Posterior vena cava (tissue), 2 donors: ENCODE measurements around the gene MICALL2. TPM values are rescaled to one million over a fixed set of nuclear protein-coding genes. Genes with fewer than 3 reads are reported as not detected.

ENCODE experiments used
- DNase-seq: peaks from one replicate; pipeline ENCODE4 v3.0.0-alpha.2; 2020; ENCODE audit warnings: low spot score
- intact Hi-C, 2 donors: fragments of 100-400 bp; cut with DNase I; formaldehyde crosslinking; loops; one replicate each; pipeline versions ENCODE4 v1.14.1 to v1.14.2; 2022 to 2023
- total RNA-seq, 2 donors: library from RNA; stranded (reverse); fragmentation: NEBNext Ultra II Directional; extraction: Animal tissue kit (Norgen Biotek cat#: 25700); gene quantifications; one replicate each; pipeline ENCODE4 v1.2.1, GENCODE V29; 2021
- donor health status: DM: yes; HTN: yes; CAD: no.
- donor health status: DM: yes; HTN: yes; CAD: no.

MICALL2 gene
- total RNA-seq, 2 donors from 2014 or later, result 33.3 to 38.5 TPM

DNA sequence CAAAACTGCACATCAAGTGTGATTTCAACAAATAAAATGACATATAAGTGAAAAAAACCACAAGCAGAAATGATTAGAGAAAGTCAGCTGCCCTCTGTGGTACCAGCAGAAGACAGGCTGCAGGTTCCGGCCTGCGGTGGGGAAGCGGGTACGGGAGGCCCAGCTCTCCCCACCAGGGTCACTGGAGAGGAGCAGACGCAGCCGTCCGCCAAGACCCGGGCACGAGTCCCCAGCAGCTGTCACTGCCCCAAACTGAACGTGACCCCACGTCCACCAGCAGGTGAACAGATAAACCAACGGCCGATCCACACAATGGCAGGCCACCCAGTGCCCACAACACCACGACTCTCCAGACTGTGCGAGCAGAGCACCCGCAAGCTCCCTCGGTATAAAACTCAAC lies 16.1 kb upstream of the MICALL2 start:
- intact Hi-C loops, result no loop called here
- no peak for DNase-seq

DNA sequence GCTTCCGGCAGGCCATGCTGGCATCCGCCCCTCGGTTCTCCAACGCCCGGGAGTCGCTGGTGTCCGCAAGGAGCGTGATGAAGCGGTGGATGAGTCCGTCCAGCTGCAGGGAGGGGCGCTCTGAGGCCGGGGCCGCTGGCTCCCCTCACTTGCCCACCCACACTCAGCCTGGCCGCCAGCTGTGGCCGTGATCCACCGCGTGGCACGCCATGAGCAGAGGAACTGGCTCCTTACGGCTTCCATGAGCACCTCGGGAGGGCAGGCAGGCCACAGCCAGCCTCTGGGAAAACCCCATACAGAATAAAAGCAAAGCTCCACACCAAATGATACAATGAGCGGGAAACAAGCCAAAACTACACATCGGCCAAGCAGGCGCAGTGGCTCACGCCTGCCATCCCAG lies 15.5 kb upstream of the MICALL2 start:
- intact Hi-C loops, result loop anchor here in 1 of 2 donors (5.0 kb wide), 2 partner anchors 42 to 247 kb away; no protein-coding TSS in a partner anchor
- no peak for DNase-seq

DNA sequence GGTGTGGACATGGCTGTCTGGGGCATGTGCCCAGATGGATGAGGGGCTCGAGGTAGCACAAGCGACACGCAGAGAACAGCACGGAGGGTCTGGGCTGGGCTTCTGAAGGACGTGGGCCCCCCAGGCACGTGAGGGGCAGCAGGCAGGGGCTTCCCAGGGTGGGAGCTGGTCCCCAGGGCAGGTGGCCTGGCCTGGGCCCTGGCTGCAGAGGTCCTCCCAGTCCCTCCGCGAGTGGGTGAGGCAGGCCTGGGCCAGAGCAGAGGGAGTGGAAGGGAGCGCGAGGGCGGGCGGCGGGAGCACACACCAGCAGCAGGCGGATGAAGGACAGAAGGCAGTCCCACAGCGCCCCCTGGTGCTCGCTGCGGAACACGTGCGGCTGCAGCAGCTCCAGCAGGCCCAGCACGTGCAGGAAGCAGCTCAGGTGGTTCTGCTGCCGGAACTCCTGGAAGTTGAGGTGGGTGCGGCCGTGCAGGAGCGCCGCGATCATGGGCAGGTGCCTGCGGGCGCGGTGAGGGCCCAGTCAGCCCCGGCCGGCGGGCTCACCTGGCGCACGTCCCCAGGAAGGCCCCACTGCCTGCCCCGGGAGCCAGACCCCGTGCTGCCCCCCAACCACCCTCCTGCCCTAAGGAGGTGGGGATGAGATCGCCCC lies 14.7 kb upstream of the MICALL2 start:
- intact Hi-C loops, result loop anchor here in 1 of 2 donors (5.0 kb wide), 2 partner anchors 42 to 247 kb away; no protein-coding TSS in a partner anchor
- peak; percentile 97 for DNase-seq

DNA sequence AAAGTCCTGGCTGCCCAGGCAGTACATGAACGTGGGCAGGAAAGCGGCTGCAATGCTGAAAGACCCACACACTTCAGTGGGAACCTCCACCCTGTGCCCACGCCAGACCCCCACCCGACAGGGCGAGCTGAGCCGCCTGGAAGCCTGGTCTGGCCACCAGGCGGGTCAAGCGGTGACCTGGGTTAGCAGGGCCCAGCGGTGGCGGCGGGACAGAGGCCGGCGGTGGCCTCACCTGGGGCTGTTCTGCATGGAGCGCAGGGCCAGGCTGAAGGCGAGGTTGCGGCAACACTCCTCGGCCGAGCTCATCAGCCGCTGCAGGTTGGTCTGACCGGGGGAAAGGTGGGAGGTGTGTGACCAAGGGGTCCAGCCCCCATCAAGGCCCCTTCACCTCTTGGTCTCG lies 11.6 kb upstream of the MICALL2 start:
- DNase-seq, result no peak
- intact Hi-C loops, result loop anchor here in 1 of 2 donors (5.0 kb wide), 2 partner anchors 39 to 244 kb away; no protein-coding TSS in a partner anchor

DNA sequence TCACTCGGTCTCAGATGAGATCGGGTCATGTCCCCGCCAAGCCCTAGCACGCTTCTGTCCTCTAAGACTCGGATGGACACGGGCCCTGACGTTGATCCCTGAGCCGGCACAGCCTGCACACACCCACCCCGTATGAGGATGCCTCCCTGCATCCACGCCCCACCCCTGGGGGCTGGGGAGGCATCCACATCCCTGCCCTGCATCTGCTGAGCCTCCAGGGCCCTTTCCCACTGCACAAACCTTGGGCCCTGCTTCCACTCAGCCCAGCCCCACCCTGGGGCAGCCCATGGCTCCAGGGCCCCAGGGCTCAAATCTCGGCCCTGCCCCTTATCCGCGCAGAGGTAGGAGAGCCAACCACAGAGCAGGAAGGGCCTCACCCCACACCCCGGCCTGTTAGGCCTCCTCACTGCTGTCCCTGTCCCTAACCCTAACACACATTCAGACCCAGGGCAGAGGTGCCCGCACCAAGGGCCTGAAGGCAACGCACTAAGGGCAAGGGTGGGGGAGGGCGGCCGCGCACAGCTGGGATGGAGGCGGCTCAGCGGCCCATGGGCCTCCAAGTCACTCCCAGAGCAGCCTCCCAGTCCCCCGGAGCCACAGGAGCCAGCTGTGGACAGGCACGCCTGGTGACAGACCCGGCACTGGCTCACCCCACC lies 9.5 kb upstream of the MICALL2 start:
- intact Hi-C loops, result no loop called here

GRCh38 chr7:1468203-1468602 lies 8.9 kb upstream of the MICALL2 start:
- intact Hi-C loops, result no loop called here
- DNase-seq, result no peak

More for the DNA sequence above, 9.5 kb upstream of the MICALL2 start:
- no peak for DNase-seq

DNA sequence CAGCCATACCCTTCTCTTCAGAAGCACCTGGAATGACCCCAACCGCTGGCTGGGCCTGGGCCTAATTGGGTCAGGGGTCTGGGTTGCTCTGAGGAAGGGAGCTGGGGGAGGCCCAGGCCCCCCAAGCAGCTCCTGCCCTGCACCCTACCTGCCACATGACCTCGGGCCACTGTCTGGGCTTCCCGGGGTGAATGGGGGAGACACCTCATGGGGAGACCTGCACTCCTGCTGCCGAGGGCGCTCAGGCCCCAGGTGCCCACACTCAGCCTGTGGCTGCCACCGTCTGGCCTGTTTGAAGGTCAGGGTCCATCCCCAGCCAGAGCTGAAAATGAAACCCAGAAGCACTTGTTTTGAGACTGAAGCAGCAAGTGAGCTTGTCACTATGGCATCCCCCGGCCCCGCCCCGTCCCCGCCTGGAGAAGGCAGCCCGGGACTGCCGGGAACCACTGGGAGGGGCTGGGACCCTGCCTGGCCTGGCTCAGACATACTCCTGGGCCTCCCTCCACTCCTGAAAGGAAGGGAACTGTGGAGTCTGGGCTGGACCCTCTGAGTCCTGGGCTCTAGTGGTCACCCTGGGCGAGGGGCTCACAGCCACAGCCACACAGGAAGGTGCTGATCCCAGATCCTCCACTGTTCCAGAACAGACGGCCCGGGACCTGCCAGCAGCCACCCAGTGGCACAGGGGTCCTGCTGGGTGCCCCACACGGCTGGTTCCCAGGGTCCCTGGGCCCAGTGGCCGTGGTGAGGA lies 7.4 kb upstream of the MICALL2 start:
- intact Hi-C loops, result no loop called here
- peak; percentile 96 for DNase-seq

GRCh38 chr7:1464694-1465093 lies 5.4 kb upstream of the MICALL2 start:
- DNase-seq, result no peak
- intact Hi-C loops, result no loop called here

DNA sequence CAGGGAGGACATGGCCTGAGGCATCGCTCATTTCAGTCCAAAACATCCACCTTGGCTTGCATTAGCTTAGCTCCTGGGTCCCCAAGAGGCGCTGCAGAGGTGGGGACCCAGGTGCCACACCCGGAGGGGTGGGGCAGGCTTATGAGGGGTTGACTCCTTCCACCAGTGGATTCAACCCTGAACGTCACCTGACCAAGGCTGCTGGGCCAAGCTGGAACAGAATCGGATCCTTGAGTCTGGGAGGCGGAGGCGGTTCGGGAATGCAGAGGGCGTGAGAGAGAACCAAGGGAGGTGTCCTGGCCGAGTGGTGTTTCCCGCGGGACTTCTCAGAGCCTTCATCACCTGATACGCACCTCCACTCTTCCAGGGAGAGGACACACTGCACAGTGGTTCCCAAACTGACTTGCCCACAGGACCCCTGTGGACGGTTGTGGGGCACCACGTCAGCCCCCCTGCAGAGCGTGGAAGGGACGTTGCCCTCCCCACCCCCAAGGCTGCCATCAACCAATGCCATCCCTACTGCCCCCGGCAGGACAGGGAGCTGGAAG lies 4.5 kb upstream of the MICALL2 start:
- intact Hi-C loops, result no loop called here
- no peak for DNase-seq

- intact Hi-C loops, result no loop called here
Measured at GRCh38 chr7:1461646-1462375, 2.5 kb upstream of the MICALL2 start.

DNA sequence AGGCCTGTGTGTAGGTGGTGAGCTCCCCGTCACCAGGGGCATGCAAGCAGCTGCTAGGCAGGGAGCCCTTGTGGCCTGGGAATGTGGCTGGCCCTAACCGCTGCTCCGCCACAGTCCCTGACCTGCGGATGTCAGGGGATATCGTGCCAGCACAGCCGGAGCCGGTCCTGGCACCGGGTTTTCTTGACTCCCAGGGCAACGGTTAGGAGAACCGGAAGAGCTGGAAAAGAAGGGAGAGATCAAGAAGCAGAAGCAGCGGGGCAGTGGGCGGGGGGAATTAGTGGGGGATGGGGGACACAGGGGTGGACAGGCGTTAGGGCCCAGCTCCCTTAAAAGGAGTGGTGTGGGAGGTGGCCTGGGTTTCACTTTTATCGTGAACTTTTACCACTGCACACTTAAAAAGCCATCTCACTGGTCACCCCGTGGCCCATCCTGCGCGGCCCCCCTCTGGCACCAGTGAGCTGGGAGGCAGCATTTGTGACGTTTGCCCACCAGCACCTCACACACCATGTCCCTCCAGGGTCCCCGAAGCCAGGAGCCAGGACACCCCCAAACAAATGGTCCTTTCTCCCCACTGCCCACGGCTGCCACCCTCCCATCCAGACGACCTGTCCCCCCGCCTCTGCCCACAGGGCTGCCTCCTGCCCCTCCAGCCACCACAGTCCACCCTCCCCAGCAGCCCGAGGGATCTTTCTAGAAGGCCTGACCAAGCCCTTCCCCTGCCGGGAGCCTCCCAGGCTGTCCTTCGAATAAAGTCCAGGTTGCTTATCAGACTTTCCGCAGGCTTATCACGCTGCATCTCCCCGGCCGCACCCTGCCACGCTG lies 1.8 kb upstream of the MICALL2 start:
- DNase-seq, result peak; percentile 90
- intact Hi-C loops, result no loop called here

More at GRCh38 chr7:1461646-1462375, 2.5 kb upstream of the MICALL2 start:
- DNase-seq, result no peak

DNA sequence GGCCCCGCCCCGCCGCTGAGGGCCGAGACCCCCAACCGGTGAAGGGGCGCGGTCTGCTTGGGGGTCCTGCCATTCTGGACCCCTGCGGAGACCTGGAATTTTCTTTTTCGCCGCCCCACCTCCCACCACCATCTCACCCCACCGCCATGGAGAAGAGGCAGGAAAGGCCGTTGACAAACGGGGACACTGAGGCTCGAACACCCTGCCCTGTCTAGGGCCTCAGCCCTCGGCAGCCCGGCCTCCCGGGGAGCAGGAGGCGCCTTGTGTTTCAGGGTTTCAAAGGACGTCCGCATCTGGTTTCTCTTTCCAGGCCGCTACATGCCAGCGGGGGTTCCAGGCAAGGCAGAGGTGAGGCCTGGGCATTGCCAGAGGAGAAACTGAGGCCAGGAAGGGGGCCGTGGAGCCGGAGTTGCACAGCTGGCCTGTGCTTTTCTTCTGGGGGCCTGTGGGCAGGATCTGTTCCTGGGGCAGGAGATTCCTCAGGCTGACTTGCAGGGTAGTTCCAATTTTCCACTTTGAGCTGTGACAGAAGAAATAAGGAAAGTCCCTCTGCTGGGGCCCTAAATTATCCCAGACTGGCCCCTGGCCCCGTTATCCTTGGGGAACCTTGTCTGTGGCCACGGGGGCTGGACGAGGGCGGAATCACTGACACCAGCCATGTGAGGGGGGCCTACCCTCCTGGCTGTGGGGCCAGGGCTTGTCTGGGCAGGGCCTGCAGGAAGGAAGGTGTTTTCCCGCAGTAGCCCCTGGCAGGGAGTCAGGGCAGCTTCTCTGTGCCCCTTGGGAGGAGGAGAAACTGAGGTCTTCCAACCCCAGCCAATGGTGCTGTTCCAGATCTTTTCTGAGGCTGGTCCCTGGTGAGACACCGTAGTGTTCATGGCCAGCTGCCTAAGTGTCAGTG lies 900 bp upstream of the MICALL2 start:
- intact Hi-C loops, result no loop called here

GRCh38 chr7:1459512-1459892 lies 232 bp upstream of the MICALL2 start:
- DNase-seq, result peak; percentile 100
- intact Hi-C loops, result no loop called here

More for the DNA sequence above, 900 bp upstream of the MICALL2 start:
- no peak for DNase-seq

DNA sequence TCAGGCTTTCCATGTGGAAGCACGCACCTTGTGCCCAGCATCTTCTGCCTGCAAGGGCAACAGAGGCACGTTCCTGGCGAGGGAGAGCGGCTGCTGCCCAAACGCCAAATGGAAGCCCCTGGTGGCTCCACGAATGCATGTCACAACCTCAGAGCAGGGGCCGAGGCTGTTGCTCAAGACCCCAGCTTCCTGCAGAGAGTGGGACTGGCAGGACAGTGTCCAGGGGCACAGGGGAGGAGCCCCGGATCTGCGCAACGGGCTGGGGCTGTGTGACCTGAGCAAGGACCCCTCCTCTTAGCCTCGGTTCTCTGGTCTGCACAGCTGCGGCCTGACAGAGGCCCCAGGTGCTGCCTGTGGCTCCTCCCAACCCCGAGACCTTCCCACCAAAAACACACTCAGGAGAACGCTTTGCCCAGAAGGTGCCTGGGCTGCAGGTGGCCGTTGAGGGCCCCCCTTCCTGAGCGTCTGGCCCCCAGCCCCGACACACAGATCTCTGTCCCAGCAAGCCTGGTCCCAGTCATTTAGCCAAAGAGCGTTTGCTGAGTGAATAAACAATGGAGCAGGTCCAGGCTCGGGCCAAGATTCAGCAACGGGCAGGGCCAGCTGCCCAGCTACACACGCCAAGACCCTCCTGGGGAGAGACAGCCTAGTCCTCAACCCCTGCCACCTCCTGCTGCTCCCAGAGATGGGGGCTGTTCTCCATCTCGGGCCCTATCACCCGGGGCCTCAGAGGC lies 1.2 kb downstream of the MICALL2 start:
- DNase-seq, result no peak
- intact Hi-C loops, result no loop called here

- DNase-seq, result no peak
- intact Hi-C loops, result no loop called here
Measured at GRCh38 chr7:1457059-1457948, 2.0 kb downstream of the MICALL2 start.

- intact Hi-C loops, result no loop called here
- no peak for DNase-seq
Measured at GRCh38 chr7:1455955-1456354, 3.3 kb downstream of the MICALL2 start.
